Neural crest cell (in vitro differentiated cells): Measurements from ENCODE around the gene PRKCQ. TPM values are rescaled to one million over a fixed set of nuclear protein-coding genes. Genes with fewer than 3 reads are reported as not detected.

Source experiments
- DNase-seq: peaks from one replicate; pipeline ENCODE4 v3.0.0; 2021; ENCODE audit warnings: low read depth, mixed read lengths, low spot score
- H3K27ac Mint-ChIP-seq: one replicate; pipeline ENCODE4 v1.8.0; 2021; ENCODE audit warnings: mild to moderate bottlenecking, mixed read lengths; ENCODE audit not compliant: unreplicated experiment
- H3K27me3 Mint-ChIP-seq: 2 replicates; pipeline ENCODE4 v1.8.0; 2021; ENCODE audit warnings: low read depth, mild to moderate bottlenecking, mixed read lengths
- H3K36me3 Mint-ChIP-seq: 2 replicates; pipeline ENCODE4 v1.8.0; 2021; ENCODE audit warnings: low read depth, mild to moderate bottlenecking, mixed read lengths
- H3K4me1 Mint-ChIP-seq: 2 replicates; pipeline ENCODE4 v1.8.0; 2021; ENCODE audit warnings: mixed read lengths
- H3K4me3 Mint-ChIP-seq: one replicate; pipeline ENCODE4 v1.8.0; 2021; ENCODE audit warnings: mild to moderate bottlenecking, mixed read lengths
- H3K9me3 Mint-ChIP-seq: 2 replicates; pipeline ENCODE4 v1.8.0; 2021; ENCODE audit warnings: mixed read lengths
- CTCF ChIP-seq: fragments of 200-600 bp; sonication (generic); conservative IDR thresholded peaks from 2 replicates; pipeline ENCODE4 v1.5.0; 2021; ENCODE audit warnings: antibody characterized with exemption, mild to moderate bottlenecking
- total RNA-seq: library from RNA; stranded (reverse); gene quantifications from 2 replicates; pipeline ENCODE4 v1.2.1, GENCODE V29; 2021

The PRKCQ gene
- total RNA-seq, 1 donor from 2014 or later, result 3.2 TPM

GRCh38 chr10:6514844-6515780, 65.0 kb downstream of the PRKCQ start:
- peaks cover 8% of the 10 kb centered on the region for H3K9me3 Mint-ChIP-seq
- no peak for TF ChIP-seq CTCF
- no peak for DNase-seq
- peaks cover 3% of the 10 kb centered on the region for H3K27me3 Mint-ChIP-seq
- H3K27ac Mint-ChIP-seq, result no peak overlapping the region
- H3K4me3 Mint-ChIP-seq, result no peak overlapping the region
- peaks cover 9% of the 10 kb centered on the region for H3K36me3 Mint-ChIP-seq
- no peaks in the 10 kb centered on the region for H3K4me1 Mint-ChIP-seq

DNA sequence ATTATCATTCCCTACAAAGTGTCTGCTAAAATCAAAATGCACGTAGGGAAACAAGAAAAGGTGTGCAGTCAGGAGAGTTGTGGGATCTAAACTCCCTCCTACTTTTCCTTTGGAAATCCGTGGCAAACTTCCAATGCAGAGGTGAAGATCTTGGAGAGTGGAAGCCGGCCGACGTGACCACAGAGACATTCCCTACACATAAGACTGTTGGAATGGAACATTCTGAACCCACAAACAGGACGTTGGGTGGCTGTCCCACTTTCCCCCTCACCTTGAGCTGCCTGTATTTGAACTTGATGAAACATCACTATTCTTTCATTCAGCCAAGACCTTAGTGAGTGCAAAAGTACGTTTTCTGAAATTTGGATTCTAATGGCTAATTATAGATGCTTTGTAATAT, 65.9 kb downstream of the PRKCQ start:
- Mint-ChIP-seq H3K27ac (no peak overlapping the region), H3K4me1 (no peaks in the 10 kb centered on the region), H3K27me3 (peaks cover 3% of the 10 kb centered on the region), H3K36me3 (peaks cover 9% of the 10 kb centered on the region), H3K9me3 (peaks cover 8% of the 10 kb centered on the region), H3K4me3 (no peak overlapping the region)
- TF ChIP-seq CTCF, result no peak
- no peak for DNase-seq

DNA sequence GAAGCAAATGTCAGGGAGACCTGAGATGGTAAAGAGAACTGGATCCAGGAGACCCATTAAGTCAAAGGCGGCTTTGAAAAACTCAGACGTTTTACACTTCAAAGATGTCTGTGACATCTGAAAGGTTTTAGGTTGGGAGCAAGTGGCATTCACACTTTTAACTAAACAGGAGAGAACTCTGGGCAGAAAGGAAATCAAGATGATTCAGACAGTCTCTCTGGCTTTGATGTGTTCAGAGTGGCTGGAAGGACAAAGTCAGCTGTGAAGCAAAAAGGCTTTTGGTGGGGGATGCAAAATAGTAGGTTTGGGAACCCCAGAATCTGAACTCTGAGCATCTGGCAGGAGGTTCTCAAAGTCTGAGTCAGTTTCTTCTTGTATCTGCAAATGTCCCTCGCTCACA, 66.6 kb downstream of the PRKCQ start:
- Mint-ChIP-seq H3K4me3 (no peak overlapping the region), H3K4me1 (no peaks in the 10 kb centered on the region), H3K36me3 (peaks cover 9% of the 10 kb centered on the region), H3K27ac (no peak overlapping the region), H3K27me3 (peaks cover 3% of the 10 kb centered on the region), H3K9me3 (peaks cover 8% of the 10 kb centered on the region)
- no peak for TF ChIP-seq CTCF
- DNase-seq, result no peak

- no peak for TF ChIP-seq CTCF
- DNase-seq, result no peak
- Mint-ChIP-seq H3K4me3 (no peak overlapping the region), H3K9me3 (peaks cover 8% of the 10 kb centered on the region), H3K27me3 (peaks cover 1% of the 10 kb centered on the region), H3K36me3 (peaks cover 9% of the 10 kb centered on the region), H3K4me1 (peaks cover 4% of the 10 kb centered on the region), H3K27ac (no peak overlapping the region)
Measured at GRCh38 chr10:6512182-6512581, 67.9 kb downstream of the PRKCQ start.

DNA sequence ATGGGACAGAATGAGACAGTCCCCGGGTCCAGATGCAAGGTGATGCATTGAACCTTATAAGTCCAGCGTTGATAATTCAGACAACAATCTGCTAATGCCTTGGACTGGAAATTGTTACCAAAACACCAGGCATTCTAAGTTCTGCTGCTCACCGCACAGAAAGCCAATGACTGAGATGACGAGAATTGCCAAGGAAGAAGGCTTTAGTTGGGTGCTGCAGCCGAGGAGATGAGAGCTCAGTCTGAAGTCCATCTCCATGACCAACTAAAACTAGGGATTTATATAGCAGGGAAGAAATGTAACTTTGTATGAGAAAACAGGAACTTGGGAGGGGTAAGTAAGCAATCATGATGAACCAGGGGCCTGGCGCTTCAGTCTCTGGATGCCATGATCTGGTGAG, 68.7 kb downstream of the PRKCQ start:
- no peak for DNase-seq
- peaks cover 5% of the 10 kb centered on the region for H3K4me1 Mint-ChIP-seq
- no peak for TF ChIP-seq CTCF
- no peak overlapping the region for H3K4me3 Mint-ChIP-seq
- no peaks in the 10 kb centered on the region for H3K27me3 Mint-ChIP-seq
- no peak overlapping the region for H3K27ac Mint-ChIP-seq
- H3K36me3 Mint-ChIP-seq, result peaks cover 9% of the 10 kb centered on the region
- H3K9me3 Mint-ChIP-seq, result peaks cover 8% of the 10 kb centered on the region
